ENCODE data around the gene RSPH9. TPM values are rescaled to one million over a fixed set of nuclear protein-coding genes. Genes with fewer than 3 reads are reported as not detected.
A peak's percentile ranks its signal among the peaks of the same experiment; 100 is the strongest.

RSPH9 gene, protein sequence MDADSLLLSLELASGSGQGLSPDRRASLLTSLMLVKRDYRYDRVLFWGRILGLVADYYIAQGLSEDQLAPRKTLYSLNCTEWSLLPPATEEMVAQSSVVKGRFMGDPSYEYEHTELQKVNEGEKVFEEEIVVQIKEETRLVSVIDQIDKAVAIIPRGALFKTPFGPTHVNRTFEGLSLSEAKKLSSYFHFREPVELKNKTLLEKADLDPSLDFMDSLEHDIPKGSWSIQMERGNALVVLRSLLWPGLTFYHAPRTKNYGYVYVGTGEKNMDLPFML
- total RNA-seq (2014; rRNA removed; shearing (Covaris generic)): not detected in 2 replicates

DNA sequence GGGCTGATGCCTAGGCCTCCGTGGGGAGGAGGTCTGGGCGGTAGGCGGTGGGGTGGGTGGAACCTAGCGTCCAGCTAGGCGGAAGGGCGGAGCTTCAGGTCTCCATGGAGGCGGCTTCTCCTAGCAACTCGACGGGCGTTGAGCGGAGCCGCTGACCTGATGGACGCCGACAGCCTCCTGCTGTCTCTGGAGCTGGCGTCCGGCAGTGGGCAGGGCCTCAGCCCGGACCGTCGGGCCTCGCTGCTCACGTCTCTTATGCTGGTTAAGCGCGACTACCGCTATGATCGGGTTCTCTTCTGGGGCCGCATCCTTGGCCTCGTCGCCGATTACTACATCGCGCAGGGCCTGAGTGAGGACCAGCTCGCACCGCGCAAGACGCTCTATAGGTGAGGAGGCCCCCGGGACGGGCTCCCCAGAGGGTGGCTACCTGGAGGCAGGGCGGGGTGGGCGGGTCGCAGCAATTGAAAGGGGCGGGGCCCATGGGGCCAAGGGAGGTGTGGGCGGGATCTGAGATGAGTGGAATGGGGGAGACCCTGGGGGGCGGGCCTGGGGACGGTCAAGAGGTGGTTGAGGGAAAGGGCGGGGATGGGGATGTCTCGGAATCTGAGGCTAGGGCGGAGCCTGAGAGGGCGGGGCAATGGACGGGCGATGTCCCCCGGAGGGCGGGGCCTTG lies at the start of gene RSPH9:
Gene RSPH9, plus strand, starts transcription at position 97 of the 673 bp plus-strand sequence. Its CDS starts 63 bp downstream, at position 160.
- no peak for DNase-seq (ENCODE audit: low spot score)

DNA sequence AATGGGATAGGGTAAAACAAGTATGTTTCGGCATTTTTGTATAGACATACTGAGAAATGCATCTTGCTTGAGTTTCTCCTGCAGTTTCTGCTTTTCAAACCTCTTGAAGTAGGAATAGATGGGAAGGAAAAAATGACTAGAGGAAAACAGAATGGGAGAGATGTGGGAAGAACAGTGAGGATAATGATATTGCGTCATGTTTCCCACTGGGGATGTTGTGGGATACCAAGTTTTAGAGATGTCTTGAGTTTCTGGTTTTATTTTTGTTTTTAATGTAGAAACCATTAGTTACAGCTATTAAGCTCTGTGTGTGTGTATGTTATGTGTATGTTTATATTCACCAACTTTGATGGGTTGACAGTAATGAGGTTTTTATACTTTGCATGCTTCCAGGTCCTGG lies 44.2 kb upstream of the RSPH9 start:
- DNase-seq (ENCODE audit: low spot score): no peak

DNA sequence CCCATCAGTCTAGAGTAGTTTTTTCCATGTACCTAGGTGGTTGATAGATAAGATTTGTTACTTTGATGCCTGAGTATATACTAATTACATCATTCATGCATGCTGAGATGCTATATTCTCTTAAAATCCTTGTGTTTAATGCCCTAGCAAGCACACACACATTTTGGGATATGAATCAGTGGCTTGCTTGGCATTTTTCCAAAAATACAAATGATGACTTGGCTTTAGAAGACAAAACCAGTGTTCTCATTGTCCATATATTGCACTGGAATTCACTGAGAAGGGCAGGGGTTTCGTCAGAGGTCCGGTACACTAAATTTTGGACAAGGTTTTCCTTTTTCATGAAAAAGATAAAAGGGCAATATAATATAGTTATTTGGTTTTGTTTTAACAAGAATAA lies 40.7 kb upstream of the RSPH9 start:
- peak; percentile 44 for DNase-seq (ENCODE audit: low spot score)

DNA sequence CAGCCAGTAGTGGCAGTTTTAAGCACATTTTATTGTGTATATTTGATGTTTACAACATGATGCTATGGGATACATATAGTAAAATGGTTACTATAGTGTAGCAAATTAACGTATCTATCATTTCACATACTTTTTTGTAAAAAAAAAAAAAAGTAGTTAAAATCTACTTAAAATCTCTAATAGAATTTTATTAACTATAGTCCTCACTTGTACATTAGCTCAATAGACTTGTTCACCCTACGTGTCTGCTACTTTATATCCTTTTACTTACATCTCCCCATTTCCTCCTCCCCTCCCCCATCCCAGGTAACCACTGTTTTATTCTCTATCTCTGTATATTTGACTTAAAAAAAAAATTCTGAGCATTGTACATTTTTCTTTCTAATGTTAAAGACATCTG lies 38.8 kb upstream of the RSPH9 start:
- DNase-seq (ENCODE audit: low spot score): no peak

DNA sequence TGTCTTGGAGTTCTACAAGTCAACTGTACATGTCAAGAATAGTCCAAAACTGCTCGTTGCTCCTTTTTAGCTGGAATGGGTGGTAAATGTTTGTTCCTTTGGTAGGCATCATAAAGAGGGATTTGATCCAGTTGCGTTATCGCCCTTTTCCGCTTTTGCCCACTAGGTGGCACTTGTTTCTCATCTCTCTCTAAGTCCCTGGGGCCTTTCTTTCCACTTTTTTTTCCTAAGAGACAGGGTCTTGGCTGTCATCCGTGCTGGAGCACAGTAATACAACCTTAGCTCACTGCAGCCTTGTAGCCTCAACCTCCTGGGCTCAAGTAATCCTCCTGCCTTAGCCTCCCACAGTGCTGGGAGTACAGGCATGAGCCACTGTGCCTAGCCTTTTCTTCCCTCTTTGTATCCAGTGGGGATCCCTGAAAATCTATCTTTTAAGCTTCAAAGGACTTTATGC lies 36.5 kb upstream of the RSPH9 start:
- peak; percentile 65 for DNase-seq (ENCODE audit: low spot score)

DNA sequence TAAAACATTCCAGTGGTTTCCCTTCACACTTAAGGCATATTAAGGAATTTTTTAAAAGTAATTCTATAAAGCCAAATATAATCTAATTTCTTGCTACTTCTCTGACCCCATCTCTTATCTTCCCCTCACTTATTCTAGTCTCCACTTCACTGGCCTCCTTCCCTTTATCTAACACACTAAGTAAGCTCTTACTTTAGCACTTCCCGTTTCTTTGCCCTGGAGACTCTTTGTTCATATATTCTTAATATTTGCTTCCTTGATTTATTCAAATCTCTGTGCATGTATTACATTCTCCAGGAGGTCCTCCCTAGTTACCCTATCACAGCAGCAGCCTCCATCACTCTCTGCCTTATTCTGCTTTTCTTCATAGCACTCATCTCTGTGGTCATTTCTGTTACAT lies 36.0 kb upstream of the RSPH9 start:
- no peak for DNase-seq (ENCODE audit: low spot score)

DNA sequence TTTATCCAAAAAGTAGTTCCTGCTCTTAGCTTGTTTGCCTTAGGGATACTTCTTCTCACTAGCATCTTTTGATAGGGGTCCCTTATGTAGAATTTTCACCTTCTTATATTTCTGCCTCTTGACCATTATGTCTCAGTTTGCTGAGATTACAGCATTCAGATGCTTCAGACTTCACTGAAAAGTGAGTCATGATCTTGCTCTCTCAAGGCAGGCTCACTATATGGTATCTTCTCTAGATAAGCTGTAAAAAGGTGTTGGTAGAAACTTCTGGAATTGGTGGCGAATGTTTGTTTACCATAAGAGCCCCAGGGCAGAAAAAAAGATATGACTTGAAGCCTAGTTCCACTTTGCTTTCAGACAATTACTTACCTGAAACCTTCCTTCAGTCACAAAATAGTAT lies 35.4 kb upstream of the RSPH9 start:
- no peak for DNase-seq (ENCODE audit: low spot score)

DNA sequence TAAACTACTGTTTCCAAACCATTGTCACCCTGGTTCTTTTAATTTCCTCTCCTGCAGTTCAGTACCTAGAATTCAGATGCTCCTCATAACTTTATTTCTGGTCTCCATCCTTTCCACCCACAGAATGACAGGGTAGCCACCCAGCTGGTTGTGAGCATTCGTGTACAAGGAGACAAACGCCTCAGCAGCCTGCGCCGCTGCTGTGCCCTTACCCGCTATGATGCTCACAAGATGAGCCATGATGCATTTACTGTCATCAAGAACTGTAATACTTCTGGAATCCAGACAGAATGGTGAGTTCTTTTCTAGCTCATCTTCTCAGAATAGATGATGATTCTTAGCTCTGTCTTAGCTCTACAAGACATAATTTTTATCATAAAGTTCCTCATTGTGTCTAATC lies 34.4 kb upstream of the RSPH9 start:
- no peak for DNase-seq (ENCODE audit: low spot score)

DNA sequence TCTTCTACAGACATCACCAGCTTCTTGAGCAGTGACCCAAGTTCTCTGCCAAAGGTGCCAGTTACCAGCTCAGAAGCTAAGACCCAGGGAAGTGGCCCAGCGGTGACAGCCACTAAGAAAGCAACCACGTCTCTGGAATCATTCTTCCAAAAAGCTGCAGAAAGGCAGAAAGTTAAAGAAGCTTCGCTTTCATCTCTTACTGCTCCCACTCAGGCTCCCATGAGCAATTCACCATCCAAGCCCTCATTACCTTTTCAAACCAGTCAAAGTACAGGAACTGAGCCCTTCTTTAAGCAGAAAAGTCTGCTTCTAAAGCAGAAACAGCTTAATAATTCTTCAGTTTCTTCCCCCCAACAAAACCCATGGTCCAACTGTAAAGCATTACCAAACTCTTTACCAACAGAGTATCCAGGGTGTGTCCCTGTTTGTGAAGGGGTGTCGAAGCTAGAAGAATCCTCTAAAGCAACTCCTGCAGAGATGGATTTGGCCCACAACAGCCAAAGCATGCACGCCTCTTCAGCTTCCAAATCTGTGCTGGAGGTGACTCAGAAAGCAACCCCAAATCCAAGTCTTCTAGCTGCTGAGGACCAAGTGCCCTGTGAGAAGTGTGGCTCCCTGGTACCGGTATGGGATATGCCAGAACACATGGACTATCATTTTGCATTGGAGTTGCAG lies 31.0 kb upstream of the RSPH9 start:
- no peak for DNase-seq (ENCODE audit: low spot score)

DNA sequence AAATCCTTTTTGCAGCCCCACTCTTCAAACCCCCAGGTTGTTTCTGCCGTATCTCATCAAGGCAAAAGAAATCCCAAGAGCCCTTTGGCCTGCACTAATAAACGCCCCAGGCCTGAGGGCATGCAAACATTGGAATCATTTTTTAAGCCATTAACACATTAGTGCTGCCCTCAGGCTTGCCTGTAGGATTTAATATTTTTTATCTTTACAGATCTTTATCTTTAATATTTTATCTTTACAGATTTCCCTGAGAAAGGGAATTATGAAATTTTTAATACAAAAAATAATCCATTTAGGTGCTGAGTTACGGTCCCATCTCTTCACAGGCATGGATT lies 30.5 kb upstream of the RSPH9 start:
- DNase-seq (ENCODE audit: low spot score): no peak

DNA sequence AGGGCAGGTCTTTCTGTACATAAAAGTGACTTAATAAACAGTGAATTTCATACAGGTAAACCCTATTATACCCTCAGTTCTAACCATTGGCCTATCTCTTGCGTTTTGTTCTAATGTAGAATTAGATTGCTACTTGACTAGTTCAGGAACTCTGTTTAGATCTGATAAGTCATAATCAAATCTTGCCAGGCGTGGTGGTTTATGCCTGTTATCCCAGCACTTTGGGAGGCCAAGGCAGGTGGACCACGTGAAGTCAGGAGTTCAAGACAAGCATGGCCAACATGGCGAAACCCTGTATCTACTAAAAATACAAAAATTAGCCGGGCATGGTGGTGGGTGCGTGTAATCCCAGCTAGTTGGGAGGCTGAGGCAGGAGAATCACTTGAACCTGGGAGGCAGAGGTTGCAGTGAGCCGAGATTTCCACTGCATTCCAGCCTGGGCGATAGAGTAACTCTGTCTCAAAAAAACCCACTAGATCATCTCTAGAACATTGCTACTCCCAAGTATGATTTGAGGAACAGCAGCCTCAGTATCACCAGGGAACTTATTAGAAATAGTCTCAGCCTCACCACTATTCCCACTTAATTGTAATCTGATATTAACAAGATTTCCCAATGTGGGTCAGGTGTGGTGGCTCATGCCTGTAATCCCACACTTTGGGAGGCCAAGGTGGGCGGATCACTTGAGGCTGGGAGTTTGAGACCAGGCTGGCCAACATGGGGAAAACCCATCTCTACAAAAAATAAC lies 27.9 kb upstream of the RSPH9 start:
- no peak for DNase-seq (ENCODE audit: low spot score)

DNA sequence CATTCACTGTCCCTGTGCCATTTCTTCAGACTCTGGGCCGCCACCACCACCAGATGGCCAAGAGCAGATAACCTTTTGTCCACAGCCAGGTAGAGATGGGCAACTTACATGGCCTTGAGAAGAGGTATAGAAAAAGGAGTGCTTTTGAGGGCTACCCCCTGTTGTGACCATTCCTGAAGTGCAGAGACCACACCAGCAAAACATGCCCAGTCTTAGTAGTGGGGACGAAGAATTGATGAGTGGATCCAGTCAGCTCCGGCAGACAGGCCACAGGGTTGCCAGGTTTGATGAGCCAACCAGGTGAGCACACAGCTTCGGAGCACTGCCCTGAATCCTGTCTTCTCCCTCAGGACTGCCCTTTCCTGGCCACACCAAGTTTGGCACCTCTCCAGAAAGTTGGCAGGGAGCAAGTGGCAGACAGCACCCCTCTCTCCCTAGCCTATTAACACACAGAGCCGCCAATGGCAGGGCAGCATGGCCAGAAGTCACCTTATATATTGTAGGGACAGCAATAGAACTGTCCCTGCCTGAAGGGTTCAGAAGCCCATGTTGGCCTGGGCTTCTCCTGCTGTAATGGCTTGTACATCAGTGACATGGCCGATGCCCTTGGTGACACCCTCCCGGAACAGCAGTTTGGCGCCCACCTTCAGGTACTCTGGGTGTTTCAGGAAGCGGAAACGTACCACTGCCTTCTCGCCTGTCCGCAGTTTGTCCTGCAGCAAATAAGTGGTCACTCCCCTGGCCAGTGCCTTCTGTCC lies 23.6 kb upstream of the RSPH9 start:
- no peak for DNase-seq (ENCODE audit: low spot score)

DNA sequence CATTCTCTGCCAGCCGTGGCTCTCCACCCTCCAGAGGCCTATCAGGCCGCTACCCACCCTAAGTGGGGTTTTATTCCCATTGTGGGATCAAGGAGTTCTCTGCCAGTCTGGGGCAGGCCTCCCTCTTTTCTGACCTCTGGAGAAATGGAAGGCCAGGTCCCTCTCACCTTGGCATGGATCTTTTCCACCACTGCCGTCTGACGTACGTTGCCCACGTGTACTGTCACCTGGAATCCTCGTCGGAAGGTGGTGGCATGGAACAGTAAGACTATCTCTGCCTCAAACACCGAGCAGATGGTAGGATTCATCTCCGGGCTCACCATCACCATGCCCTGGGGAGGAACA lies 23.0 kb upstream of the RSPH9 start:
- no peak for DNase-seq (ENCODE audit: low spot score)

DNA sequence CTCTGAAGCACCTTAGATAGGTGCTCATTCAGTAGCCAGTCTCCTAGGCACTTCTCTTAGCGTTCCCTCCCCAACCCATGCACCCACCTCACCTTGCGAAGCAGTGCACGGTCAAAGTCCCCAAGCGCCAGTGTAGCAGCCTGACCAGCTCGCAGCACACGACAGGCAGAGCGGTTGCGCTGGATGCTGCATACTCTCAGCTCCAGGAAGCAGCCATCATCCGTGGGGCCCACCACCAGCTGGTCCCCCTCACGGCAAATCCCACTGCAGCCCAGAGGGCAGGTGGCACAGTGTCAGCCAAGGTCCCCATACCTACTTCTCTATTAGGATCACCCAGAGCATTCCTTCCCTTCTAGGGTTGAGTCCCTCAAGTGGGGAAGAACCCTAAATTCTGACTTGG lies 22.3 kb upstream of the RSPH9 start:
- DNase-seq (ENCODE audit: low spot score): no peak

DNA sequence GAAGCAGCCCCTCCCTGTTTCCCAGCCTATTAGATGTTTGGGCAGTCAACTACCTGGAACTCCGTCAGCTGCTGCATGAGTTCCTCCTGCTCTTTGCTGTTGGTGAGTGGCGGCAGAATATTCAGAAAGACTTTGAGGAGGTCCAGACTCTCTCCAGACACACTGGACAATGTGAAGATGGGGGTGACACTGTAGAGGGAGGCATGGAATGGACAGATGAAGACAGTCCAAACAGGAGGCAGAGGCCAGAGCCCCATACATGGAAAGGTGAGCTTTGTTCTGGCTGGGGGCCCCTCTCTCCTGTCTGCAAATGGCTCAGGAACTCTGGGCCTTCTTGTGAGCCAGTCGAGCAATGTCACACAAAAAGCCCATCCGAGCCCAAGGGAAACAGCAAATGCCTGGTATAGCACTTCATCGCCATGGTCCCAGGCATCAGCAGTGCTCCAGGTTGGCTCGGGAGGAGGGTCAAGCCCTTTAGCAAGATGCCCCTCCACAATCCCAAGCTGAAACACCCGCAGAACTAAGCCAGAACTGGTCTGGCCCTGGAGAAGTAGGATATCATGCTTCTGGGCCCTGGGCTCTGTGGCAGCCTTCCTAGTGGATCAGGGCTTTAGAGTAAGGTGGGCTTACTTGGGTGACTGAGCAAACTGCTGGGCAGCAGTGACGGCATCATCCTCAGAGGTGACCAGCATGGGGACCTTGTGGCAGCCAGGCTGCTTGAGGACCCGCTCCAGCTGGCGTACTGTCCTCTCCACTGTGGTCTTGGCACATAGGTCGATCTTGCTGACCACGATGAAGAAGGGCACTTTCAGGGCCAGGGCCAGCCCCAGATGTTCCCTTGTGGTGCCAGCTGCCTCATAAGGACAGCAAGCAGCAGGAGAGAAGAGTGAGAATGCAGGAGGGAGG lies 20.7 kb upstream of the RSPH9 start:
- DNase-seq (ENCODE audit: low spot score): no peak

DNA sequence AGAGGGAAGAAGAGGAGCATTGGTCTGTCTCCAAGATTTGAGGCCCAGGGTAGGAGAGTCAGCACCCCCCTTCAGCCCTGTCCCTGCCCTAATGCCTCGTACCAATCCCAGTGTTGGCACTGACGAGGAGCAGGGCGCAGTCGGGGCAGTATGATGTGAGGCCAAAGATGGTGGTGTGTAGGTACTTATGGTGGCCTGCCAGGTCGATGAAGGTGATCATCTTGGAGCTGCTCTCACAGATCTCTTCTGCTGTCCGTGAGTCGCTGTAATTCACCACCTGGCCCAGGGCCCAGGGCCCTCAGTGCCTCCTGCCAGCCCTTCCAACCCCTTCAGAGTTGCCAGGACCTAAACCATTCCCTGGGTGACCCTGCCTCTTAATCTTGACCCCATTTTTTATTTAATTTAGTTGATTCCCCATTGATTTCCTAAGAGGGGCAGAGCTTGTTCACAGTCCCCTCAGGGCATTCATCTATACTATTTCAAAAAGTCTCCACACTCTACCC lies 20.0 kb upstream of the RSPH9 start:
- DNase-seq (ENCODE audit: low spot score): no peak

DNA sequence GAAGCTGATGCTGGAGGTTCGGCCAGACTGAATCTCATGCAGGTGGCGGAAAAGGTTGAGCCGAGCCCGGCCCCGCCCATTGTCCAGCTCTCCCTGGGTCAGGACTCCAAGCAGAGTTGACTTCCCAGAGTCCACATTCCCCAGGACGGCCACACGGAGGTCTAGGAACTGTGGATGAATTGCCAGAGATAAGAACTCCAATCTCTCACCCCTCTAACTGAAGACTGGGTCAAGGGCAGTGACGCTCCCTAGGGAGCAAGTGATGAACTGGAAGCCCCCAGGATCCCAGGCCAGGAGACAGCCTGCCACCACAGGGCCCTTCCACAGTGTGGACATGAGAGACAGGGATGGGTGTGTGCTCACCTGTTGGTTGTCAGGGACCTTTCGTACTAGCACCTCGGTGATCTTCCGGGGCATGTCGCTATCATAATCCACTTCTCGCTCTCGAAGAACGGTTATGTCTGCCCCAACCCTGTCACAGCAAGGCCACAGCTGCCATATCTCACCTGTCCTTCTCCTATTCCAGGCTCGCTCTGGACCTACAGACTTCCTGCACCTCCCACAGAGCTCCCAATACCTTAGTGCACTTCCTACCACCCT lies 19.3 kb upstream of the RSPH9 start:
- DNase-seq (ENCODE audit: low spot score): no peak

DNA sequence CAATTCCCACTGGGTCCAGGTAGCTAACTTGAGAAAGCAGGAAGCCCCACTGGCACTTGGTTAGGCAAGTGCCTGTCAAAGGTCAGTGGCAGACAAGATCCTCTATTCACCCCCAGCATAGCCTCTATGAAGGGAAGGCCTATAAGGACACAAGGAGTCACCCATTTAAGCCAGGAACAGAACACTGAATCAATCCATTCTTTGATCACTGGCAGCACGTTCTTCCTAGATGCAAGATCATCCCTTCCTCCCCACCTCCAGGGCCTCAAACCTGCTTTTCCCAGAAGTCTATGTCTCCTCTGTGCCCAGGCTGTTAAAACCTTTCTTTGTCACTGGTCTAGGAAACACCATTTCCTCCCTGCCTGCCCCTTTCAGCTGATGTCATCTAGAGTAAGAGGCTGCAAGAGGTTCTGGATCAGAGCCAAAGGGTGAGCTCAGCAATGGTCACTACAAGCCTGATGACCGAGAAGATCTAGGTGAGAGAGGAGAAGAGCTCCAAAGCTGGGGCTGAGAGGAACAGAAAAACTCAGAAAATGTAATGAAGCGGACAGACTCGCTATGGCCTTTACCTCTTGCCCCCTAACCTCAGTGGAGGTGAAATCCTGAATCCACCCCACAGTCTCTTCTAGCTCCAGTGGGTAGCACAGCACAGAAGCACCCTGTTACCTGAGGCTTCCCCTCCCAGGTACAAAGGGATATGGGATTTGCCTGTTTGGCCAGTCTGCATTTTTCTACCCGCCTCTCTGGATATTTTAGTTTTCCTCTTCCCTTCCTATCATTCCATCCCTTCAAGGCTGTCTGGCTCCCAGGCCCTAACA lies 17.6 kb upstream of the RSPH9 start:
- DNase-seq (ENCODE audit: low spot score): peak; percentile 98

Data from A172 (cell line).